HEK293 (cell line): Measurements from ENCODE around the gene IQCE.

Source experiments
- CTCF ChIA-PET: fragments of 350-600 bp; formaldehyde crosslinking; extraction: SDS; loops from one replicate; lab custom pipeline; 2021; ENCODE audit warnings: antibody characterized with exemption; lab: Yijun Ruan, JAX
- POLR2A ChIA-PET: fragments of 300-600 bp; formaldehyde crosslinking; extraction: SDS; loops from one replicate; lab custom pipeline; 2020; ENCODE audit warnings: antibody characterized with exemption, inconsistent platforms; lab: Yijun Ruan, JAX
- H3K27ac ChIP-seq: fragments of 200-500 bp; sonication (Bioruptor generic); 2 replicates; pipeline ENCODE4 v1.5.1; 2014; ENCODE audit warnings: low read depth, low read length, control low read depth, inconsistent platforms; ENCODE audit errors: extremely low read depth
- H3K36me3 ChIP-seq, 2 experiments: fragments of 200-500 bp in 1 of 2; sonication (Bioruptor generic) in 1 of 2; 1 replicate in 1 of 2; 2 replicates in 1 of 2; pipeline ENCODE4 v1.5.1; 2014 to 2017; ENCODE audit warnings: inconsistent platforms in 2 of 2, low read length in 2 of 2; ENCODE audit not compliant: control insufficient read depth in 2 of 2, insufficient read depth in 1 of 2
- H3K4me1 ChIP-seq: fragments of 200-500 bp; sonication (Bioruptor generic); 2 replicates; pipeline ENCODE4 v1.5.1; 2014; ENCODE audit warnings: mild to moderate bottlenecking, low read length, inconsistent platforms; ENCODE audit not compliant: control insufficient read depth, insufficient read depth
- H3K4me3 ChIP-seq: 2 replicates; pipeline ENCODE4 v1.5.1; 2011; ENCODE audit warnings: low read depth, mild to moderate bottlenecking, control low read depth, low read length, moderate library complexity
- H3K9me3 ChIP-seq: fragments of 200-500 bp; sonication (Bioruptor generic); 2 replicates; pipeline ENCODE4 v1.5.1; 2014; ENCODE audit warnings: low read depth, low read length, inconsistent platforms; ENCODE audit not compliant: control insufficient read depth, insufficient read depth
- ZIC2 ChIP-seq: fragments of 450-650 bp; formaldehyde crosslinking; IDR thresholded peaks from 2 replicates; pipeline ENCODE4 v1.5.1; 2016; ENCODE audit warnings: missing biosample characterization, missing genetic modification characterization
- ZNF510 ChIP-seq: fragments of 450-650 bp; formaldehyde crosslinking; IDR thresholded peaks from 2 replicates; pipeline ENCODE4 v1.5.1; 2018; ENCODE audit warnings: mild to moderate bottlenecking, missing genetic modification characterization, missing biosample characterization; ENCODE audit not compliant: insufficient replicate concordance
- ZNF514 ChIP-seq: fragments of 450-650 bp; formaldehyde crosslinking; IDR thresholded peaks from 2 replicates; pipeline ENCODE4 v1.5.1; 2016; ENCODE audit warnings: missing biosample characterization, missing genetic modification characterization
- ZNF792 ChIP-seq: fragments of 450-650 bp; formaldehyde crosslinking; IDR thresholded peaks from 2 replicates; pipeline ENCODE4 v1.5.1; 2016; ENCODE audit warnings: missing biosample characterization, missing genetic modification characterization
- TF ChIP-seq, protein P1 (sequence below): fragments of 450-650 bp; formaldehyde crosslinking; IDR thresholded peaks from 2 replicates; pipeline ENCODE4 v1.5.1; 2016; ENCODE audit warnings: missing biosample characterization, missing genetic modification characterization
- TF ChIP-seq, protein P2 (sequence below): fragments of 450-650 bp; formaldehyde crosslinking; IDR thresholded peaks from 2 replicates; pipeline ENCODE4 v1.5.1; 2016; ENCODE audit warnings: missing biosample characterization, missing genetic modification characterization
- TF ChIP-seq, protein P3 (sequence below): fragments of 450-650 bp; formaldehyde crosslinking; IDR thresholded peaks from 2 replicates; pipeline ENCODE4 v1.5.1; 2017; ENCODE audit warnings: missing biosample characterization, missing genetic modification characterization
- TF ChIP-seq, protein P4 (sequence below): fragments of 450-650 bp; formaldehyde crosslinking; IDR thresholded peaks from 2 replicates; pipeline ENCODE4 v1.5.1; 2016; ENCODE audit warnings: missing biosample characterization, missing genetic modification characterization
- TF ChIP-seq, protein P5 (sequence below): fragments of 450-650 bp; formaldehyde crosslinking; IDR thresholded peaks from 2 replicates; pipeline ENCODE4 v1.5.1; 2016; ENCODE audit warnings: missing biosample characterization, missing genetic modification characterization
- TF ChIP-seq, protein P6 (sequence below): fragments of 450-650 bp; formaldehyde crosslinking; IDR thresholded peaks from 2 replicates; pipeline ENCODE4 v1.5.1; 2016; ENCODE audit warnings: missing biosample characterization, missing genetic modification characterization

IQCE gene

DNA sequence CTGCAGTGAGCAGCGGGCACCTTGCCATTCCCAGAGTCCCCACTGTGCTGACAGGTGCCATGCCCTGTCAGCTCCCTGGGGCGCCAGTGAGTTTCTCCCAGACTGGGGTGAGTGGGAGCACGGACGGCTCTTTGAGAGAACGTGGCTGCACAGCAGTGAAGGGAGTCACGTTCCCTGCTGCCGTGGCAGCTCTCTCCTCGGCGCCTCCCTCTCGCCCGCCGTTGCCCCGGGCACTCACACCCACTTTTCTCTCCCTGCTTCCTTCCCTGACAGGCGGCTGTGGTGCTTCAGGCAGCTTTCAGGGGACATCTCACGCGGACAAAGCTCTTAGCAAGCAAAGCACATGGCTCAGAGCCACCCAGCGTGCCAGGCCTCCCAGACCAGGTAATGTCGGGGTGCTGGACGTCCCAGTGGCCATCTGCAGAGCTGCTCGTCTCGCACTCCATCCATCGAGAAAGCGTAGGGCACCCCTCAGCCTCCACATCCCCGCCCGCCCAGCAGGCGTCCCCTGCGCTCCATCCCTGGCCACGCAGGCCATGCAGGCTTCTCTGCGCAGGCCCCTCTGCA is 45.9 kb downstream of the IQCE start (continued):
- TF ChIP-seq ZNF514 (tag by site-specific recombination), result no peak
- TF ChIP-seq, protein P1, sequence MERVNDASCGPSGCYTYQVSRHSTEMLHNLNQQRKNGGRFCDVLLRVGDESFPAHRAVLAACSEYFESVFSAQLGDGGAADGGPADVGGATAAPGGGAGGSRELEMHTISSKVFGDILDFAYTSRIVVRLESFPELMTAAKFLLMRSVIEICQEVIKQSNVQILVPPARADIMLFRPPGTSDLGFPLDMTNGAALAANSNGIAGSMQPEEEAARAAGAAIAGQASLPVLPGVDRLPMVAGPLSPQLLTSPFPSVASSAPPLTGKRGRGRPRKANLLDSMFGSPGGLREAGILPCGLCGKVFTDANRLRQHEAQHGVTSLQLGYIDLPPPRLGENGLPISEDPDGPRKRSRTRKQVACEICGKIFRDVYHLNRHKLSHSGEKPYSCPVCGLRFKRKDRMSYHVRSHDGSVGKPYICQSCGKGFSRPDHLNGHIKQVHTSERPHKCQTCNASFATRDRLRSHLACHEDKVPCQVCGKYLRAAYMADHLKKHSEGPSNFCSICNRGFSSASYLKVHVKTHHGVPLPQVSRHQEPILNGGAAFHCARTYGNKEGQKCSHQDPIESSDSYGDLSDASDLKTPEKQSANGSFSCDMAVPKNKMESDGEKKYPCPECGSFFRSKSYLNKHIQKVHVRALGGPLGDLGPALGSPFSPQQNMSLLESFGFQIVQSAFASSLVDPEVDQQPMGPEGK (tag by site-specific recombination), result no peak

DNA sequence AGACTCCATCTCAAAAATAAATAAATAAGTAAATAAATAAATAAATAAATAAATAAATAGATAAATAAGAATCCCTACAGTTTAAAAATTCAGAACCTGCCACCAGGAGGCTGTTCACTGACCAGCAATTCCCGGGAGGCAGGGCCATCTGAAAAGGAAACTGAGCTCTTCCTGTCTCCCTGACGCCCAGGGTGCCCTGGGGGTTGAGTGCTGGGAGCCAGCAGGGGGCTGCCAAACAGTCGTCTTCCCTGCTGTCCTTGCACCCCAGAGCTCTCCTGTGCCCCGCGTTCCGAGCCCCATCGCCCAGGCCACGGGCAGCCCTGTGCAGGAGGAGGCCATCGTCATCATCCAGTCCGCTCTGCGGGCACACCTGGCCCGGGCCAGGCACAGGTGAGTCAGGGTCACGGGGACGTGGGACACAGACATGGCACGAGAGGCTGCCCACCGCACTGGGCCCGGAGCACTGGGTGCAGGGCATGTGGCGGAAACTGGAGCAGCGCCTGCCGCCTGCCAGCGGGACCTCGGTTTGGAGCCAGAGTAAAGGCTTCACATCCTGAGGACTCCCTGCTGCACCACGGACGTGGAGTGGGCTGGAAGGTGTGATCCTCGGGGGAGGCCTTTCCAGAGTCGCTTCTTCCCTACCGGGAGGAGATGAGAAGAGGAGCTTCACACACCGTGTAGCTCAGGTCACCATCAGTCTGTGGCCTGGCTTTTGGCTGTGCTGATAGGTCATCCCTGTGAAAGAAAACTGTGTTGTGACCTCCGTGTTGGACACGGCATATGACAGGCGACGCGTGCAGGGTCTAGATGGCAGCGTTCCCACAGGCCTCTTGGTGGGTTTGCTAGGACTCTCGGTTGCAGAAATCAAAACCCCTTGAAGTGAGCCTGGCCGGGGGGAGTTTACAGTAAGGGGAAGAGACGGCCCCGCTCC is 47.1 kb downstream of the IQCE start:
- CTCF ChIA-PET, result no interaction called here
- Histone ChIP-seq H3K4me1 (no peaks in the 10 kb centered on the region), H3K9me3 (no peaks in the 10 kb centered on the region), H3K4me3 (no peak overlapping the region), H3K36me3 (peaks cover 0 to 9% of the 10 kb centered on the region in 2 experiments; a peak in 1 of 3 replicates), H3K27ac (no peak overlapping the region)
- TF ChIP-seq ZIC2 (tag by site-specific recombination) (0 out of 2 replicates have a peak, but pooled peaks have one; percentile 10), ZNF510 (tag by site-specific recombination) (no peak), ZNF792 (no peak)
- TF ChIP-seq, protein P2, sequence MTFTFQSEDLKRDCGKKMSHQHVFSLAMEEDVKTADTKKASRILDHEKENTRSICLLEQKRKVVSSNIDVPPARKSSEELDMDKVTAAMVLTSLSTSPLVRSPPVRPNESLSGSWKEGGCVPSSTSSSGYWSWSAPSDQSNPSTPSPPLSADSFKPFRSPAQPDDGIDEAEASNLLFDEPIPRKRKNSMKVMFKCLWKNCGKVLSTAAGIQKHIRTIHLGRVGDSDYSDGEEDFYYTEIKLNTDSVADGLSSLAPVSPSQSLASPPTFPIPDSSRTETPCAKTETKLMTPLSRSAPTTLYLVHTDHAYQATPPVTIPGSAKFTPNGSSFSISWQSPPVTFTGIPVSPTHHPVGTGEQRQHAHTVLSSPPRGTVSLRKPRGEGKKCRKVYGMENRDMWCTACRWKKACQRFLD (tag by site-specific recombination), result no peak
- TF ChIP-seq, protein P3, sequence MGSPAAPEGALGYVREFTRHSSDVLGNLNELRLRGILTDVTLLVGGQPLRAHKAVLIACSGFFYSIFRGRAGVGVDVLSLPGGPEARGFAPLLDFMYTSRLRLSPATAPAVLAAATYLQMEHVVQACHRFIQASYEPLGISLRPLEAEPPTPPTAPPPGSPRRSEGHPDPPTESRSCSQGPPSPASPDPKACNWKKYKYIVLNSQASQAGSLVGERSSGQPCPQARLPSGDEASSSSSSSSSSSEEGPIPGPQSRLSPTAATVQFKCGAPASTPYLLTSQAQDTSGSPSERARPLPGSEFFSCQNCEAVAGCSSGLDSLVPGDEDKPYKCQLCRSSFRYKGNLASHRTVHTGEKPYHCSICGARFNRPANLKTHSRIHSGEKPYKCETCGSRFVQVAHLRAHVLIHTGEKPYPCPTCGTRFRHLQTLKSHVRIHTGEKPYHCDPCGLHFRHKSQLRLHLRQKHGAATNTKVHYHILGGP (tag by site-specific recombination), result no peak
- TF ChIP-seq, protein P4, sequence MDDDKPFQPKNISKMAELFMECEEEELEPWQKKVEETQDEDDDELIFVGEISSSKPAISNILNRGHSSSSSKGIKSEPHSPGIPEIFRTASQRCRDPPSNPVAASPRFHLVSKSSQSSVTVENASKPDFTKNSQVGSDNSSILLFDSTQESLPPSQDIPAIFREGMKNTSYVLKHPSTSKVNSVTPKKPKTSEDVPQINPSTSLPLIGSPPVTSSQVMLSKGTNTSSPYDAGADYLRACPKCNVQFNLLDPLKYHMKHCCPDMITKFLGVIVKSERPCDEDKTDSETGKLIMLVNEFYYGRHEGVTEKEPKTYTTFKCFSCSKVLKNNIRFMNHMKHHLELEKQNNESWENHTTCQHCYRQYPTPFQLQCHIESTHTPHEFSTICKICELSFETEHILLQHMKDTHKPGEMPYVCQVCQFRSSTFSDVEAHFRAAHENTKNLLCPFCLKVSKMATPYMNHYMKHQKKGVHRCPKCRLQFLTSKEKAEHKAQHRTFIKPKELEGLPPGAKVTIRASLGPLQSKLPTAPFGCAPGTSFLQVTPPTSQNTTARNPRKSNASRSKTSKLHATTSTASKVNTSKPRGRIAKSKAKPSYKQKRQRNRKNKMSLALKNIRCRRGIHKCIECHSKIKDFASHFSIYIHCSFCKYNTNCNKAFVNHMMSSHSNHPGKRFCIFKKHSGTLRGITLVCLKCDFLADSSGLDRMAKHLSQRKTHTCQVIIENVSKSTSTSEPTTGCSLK (tag by site-specific recombination), result no peak
- TF ChIP-seq, protein P5, sequence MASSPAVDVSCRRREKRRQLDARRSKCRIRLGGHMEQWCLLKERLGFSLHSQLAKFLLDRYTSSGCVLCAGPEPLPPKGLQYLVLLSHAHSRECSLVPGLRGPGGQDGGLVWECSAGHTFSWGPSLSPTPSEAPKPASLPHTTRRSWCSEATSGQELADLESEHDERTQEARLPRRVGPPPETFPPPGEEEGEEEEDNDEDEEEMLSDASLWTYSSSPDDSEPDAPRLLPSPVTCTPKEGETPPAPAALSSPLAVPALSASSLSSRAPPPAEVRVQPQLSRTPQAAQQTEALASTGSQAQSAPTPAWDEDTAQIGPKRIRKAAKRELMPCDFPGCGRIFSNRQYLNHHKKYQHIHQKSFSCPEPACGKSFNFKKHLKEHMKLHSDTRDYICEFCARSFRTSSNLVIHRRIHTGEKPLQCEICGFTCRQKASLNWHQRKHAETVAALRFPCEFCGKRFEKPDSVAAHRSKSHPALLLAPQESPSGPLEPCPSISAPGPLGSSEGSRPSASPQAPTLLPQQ (tag by site-specific recombination), result no peak
- TF ChIP-seq, protein P6, sequence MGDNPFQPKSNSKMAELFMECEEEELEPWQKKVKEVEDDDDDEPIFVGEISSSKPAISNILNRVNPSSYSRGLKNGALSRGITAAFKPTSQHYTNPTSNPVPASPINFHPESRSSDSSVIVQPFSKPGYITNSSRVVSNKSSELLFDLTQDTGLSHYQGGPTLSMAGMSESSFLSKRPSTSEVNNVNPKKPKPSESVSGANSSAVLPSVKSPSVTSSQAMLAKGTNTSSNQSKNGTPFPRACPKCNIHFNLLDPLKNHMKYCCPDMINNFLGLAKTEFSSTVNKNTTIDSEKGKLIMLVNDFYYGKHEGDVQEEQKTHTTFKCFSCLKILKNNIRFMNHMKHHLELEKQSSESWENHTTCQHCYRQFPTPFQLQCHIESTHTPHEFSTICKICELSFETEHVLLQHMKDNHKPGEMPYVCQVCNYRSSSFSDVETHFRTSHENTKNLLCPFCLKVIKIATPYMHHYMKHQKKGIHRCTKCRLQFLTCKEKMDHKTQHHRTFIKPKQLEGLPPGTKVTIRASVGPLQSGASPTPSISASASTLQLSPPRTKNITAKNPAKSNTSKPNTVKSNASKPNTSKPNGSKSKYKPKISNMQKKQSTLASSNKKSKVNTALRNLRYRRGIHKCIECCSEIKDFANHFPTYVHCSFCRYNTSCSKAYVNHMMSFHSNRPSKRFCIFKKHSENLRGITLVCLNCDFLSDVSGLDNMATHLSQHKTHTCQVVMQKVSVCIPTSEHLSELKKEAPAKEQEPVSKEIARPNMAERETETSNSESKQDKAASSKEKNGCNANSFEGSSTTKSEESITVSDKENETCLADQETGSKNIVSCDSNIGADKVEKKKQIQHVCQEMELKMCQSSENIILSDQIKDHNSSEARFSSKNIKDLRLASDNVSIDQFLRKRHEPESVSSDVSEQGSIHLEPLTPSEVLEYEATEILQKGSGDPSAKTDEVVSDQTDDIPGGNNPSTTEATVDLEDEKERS (tag by site-specific recombination), result no peak
- POLR2A ChIA-PET, result no interaction called here
